Aorta (tissue), 5 donors: Measurements from ENCODE around the gene FITM2. TPM values are rescaled to one million over a fixed set of nuclear protein-coding genes. Genes with fewer than 3 reads are reported as not detected.

Experiments used
- ATAC-seq: fragments of 200-7000 bp; cut with Tn5 transposase; one replicate; pipeline ENCODE4 v1.9.1; 2022; ENCODE audit warnings: moderate library complexity; ENCODE audit not compliant: low FRiP score
- DNase-seq, 2 donors: peaks; one replicate each; pipeline ENCODE4 v3.0.0-alpha.2; 2020
- H3K27ac ChIP-seq, 2 donors: one replicate each; pipeline ENCODE4 v1.5.1; 2013; ENCODE audit warnings: low read length in 2 of 2, mild to moderate bottlenecking in 2 of 2, moderate library complexity in 2 of 2, control low read depth in 1 of 2, inconsistent platforms in 1 of 2, low read depth in 1 of 2
- H3K27me3 ChIP-seq, 2 donors: one replicate each; pipeline ENCODE4 v1.6.1; 2013; ENCODE audit warnings: control low read depth in 1 of 2, low read length in 1 of 2, mild to moderate bottlenecking in 1 of 2, moderate library complexity in 1 of 2; ENCODE audit not compliant: insufficient read depth in 2 of 2, control insufficient read depth in 1 of 2
- H3K36me3 ChIP-seq, 2 donors: one replicate each; pipeline ENCODE4 v1.6.1; 2013; ENCODE audit warnings: control low read depth in 1 of 2, low read length in 1 of 2, mild to moderate bottlenecking in 1 of 2; ENCODE audit not compliant: insufficient read depth in 2 of 2, control insufficient read depth in 1 of 2
- H3K4me1 ChIP-seq, 2 donors: one replicate each; pipeline ENCODE4 v1.6.1; 2013; ENCODE audit warnings: low read length in 2 of 2, control low read depth in 1 of 2, mild to moderate bottlenecking in 1 of 2, moderate library complexity in 1 of 2; ENCODE audit not compliant: insufficient read depth in 2 of 2, control insufficient read depth in 1 of 2
- H3K4me3 ChIP-seq, 2 donors: one replicate each; pipeline ENCODE4 v1.5.1; 2013; ENCODE audit warnings: low read length in 2 of 2, control low read depth in 1 of 2, mild to moderate bottlenecking in 1 of 2
- H3K9me3 ChIP-seq: one replicate; pipeline ENCODE4 v1.6.1; 2013; ENCODE audit warnings: mild to moderate bottlenecking, low read length; ENCODE audit not compliant: control insufficient read depth
- WGBS, 2 donors: extraction: QIAGEN DNeasy Blood & Tissue Kit; methylation state at CpG; one replicate each; pipeline ENCODE4 v1.1.7; 2013; 5-methylcytosine and 5-hydroxymethylcytosine counted together
- intact Hi-C, 2 donors: fragments of 100-400 bp; cut with DNase I; formaldehyde crosslinking; loops; one replicate each; pipeline versions ENCODE4 v1.14.2 to v1.15.0; 2022
- polyA plus RNA-seq, 2 donors: library from polyadenylated mRNA; stranded (reverse); fragments of 200-250 nt; gene quantifications; one replicate each; pipeline ENCODE4 v1.2.3, GENCODE V29; 2013
- total RNA-seq, 2 donors: library from RNA; stranded (reverse); fragmentation: NEBNext Ultra II Directional; extraction: Animal tissue kit (Norgen Biotek cat#: 25700); gene quantifications; one replicate each; pipeline ENCODE4 v1.2.1, GENCODE V29; 2021
- donor health status: healthy with polysubstance abuse.
- donor health status: Bipolar disorder and iron deficiency.
- donor health status: DM: no; HTN: no; CAD: no.
- donor health status: DM: no; HTN: no; CAD: no.
- donor health status: DM: yes; HTN: yes; CAD: no.

FITM2 gene
- total and polyA plus RNA-seq, 4 donors: 2.9 to 6.6 (median 5.1) TPM

- intact Hi-C loops: no loop called here
- Histone ChIP-seq H3K36me3 (no peaks in the 10 kb centered on the region), H3K27ac (no peak overlapping the region), H3K9me3 (no peaks in the 10 kb centered on the region), H3K4me1 (no peaks in the 10 kb centered on the region), H3K27me3 (no peaks in the 10 kb centered on the region), H3K4me3 (no peak overlapping the region)
- no peak for ATAC-seq
- DNase-seq: no peak
- 98% methylated on average over 2 of the region's 2 CpGs for WGBS, 2 donors
Observed at GRCh38 chr20:44280387-44280786, 30.6 kb downstream of the FITM2 start.

GRCh38 chr20:44279228-44279627, 31.8 kb downstream of the FITM2 start:
- intact Hi-C loops: no loop called here
- WGBS, 2 donors: 82 to 88% methylated on average over 11 of the region's 11 CpGs
- H3K4me1 ChIP-seq: no peaks in the 10 kb centered on the region
- H3K9me3 ChIP-seq: no peaks in the 10 kb centered on the region
- DNase-seq (no peak), ATAC-seq (no peak)
- no peaks in the 10 kb centered on the region for H3K36me3 ChIP-seq
- no peak overlapping the region for H3K4me3 ChIP-seq
- H3K27me3 ChIP-seq: no peaks in the 10 kb centered on the region
- H3K27ac ChIP-seq: no peak overlapping the region

- DNase-seq (peak in 1 of 2 donors; percentile 28), ATAC-seq (no peak)
- H3K27ac ChIP-seq: no peak overlapping the region
- WGBS, 2 donors: 82 to 84% methylated on average over 11 of the region's 11 CpGs
- intact Hi-C loops: no loop called here
- no peaks in the 10 kb centered on the region for H3K4me1 ChIP-seq
- H3K4me3 ChIP-seq: no peak overlapping the region
- H3K36me3 ChIP-seq: no peaks in the 10 kb centered on the region
- H3K9me3 ChIP-seq: peaks cover 2% of the 10 kb centered on the region
- no peaks in the 10 kb centered on the region for H3K27me3 ChIP-seq
Observed at GRCh38 chr20:44274303-44275017, 36.5 kb downstream of the FITM2 start.

- H3K4me1 ChIP-seq: no peaks in the 10 kb centered on the region
- intact Hi-C loops: no loop called here
- H3K27ac ChIP-seq: no peak overlapping the region
- DNase-seq (peak in 1 of 2 donors; percentile 21), ATAC-seq (no peak)
- H3K27me3 ChIP-seq: no peaks in the 10 kb centered on the region
- no peak overlapping the region for H3K4me3 ChIP-seq
- WGBS, 2 donors: 93% methylated on average over 10 of the region's 10 CpGs
- H3K36me3 ChIP-seq: no peaks in the 10 kb centered on the region
- peaks cover 4% of the 10 kb centered on the region for H3K9me3 ChIP-seq
Observed at GRCh38 chr20:44273231-44274215, 37.5 kb downstream of the FITM2 start.

DNA sequence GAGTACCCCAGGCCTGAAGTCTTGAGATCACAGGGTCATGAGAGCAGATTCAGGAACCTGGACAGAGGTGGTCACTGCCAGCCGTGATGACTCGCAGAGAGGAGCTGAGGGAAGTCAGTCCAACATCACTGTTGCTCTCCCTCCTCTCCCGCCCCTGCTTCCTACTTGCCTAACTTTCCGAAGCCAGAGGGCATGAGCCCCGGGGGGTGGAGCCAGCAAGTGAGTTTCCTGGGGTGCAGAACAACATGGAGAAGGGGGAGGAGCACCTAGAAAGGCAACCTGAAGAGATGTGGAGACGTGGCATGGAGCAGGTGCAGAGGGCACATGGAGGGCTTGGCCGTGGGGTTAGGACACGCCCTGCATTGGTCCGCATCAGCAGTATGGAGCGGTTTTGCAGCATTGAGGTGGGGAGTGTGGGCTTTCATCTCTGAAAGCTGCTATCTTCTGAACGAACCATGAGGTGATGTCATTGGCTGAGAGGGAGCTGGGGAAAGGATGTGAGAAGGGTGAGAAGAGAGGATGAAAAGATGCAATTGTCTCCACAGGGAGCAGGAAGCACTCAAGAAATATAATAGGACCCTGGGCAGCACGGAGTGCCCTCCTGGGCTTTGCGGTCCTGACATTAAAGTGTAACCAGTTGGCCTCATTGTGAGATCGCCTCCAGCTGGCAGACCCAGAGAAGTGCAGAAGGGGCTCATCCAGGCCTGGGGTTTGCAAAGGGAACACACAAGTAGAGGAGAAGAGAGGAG, 38.9 kb downstream of the FITM2 start:
- WGBS, 2 donors: 61 to 63% methylated on average over 14 of the region's 14 CpGs
- intact Hi-C loops: no loop called here
- no peak overlapping the region for H3K27ac ChIP-seq
- H3K9me3 ChIP-seq: peaks cover 4% of the 10 kb centered on the region
- no peaks in the 10 kb centered on the region for H3K36me3 ChIP-seq
- no peaks in the 10 kb centered on the region for H3K4me1 ChIP-seq
- DNase-seq (peak in 1 of 2 donors; percentile 24), ATAC-seq (no peak)
- H3K27me3 ChIP-seq: no peaks in the 10 kb centered on the region
- H3K4me3 ChIP-seq: no peak overlapping the region

- no peak overlapping the region for H3K27ac ChIP-seq
- no peaks in the 10 kb centered on the region for H3K36me3 ChIP-seq
- no peak for ATAC-seq
- H3K9me3 ChIP-seq: peaks cover 4% of the 10 kb centered on the region
- intact Hi-C loops: no loop called here
- H3K27me3 ChIP-seq: no peaks in the 10 kb centered on the region
- no peak overlapping the region for H3K4me3 ChIP-seq
- no peaks in the 10 kb centered on the region for H3K4me1 ChIP-seq
- no peak for DNase-seq
- WGBS, 2 donors: 89 to 93% methylated on average over 5 of the region's 5 CpGs
Observed at GRCh38 chr20:44268802-44269201, 42.2 kb downstream of the FITM2 start.

GRCh38 chr20:44264287-44264686, 46.7 kb downstream of the FITM2 start:
- WGBS, 2 donors: 58 to 70% methylated on average over 5 of the region's 5 CpGs
- no peaks in the 10 kb centered on the region for H3K27me3 ChIP-seq
- no peak overlapping the region for H3K27ac ChIP-seq
- intact Hi-C loops: no loop called here
- H3K4me3 ChIP-seq: no peak overlapping the region
- no peaks in the 10 kb centered on the region for H3K4me1 ChIP-seq
- no peak for DNase-seq
- no peak for ATAC-seq
- no peaks in the 10 kb centered on the region for H3K36me3 ChIP-seq
- H3K9me3 ChIP-seq: peaks cover 2% of the 10 kb centered on the region

DNA sequence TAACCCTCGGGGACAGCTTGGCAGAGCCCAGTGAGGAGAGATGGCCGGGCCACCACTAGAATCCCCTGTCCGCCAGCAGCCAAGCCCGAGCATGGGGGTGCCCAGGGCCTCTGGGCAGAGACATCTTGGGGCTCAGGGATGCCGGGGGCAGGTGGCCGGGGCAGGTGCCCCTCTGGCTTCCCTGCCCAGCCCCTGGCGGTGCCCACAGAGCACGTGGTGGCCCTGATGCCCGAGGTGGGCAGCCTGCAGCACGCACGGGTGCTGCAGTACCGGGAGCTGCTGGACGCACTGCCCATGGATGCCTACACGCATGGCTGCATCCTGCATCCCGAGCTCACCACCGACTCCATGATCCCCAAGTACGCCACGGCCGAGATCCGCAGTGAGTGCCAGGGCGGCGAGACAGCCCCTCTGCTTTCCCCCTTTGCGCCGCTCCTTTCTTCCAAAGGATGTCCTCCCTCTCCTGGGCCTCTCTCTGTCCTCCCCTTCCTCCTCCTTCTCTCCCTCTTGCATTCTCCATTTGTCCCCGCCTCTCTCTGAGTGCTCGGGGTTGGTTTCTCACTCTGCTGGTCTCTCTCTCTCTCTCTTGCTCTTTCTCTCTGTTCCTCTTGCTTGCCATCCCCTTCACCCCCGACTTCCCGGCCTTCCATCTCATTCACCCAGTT, 52.6 kb downstream of the FITM2 start:
- no peaks in the 10 kb centered on the region for H3K27me3 ChIP-seq
- H3K27ac ChIP-seq: no peak overlapping the region
- intact Hi-C loops: no loop called here
- ATAC-seq (no peak), DNase-seq (no peak)
- H3K36me3 ChIP-seq: no peaks in the 10 kb centered on the region
- H3K4me3 ChIP-seq: no peak overlapping the region
- H3K4me1 ChIP-seq: no peaks in the 10 kb centered on the region
- WGBS, 2 donors: 87% methylated on average over 27 to 28 of the region's 28 CpGs
- no peaks in the 10 kb centered on the region for H3K9me3 ChIP-seq
